HUES6 (cell line): ENCODE measurements around the gene KIF15.

Experiments
- H3K27ac ChIP-seq: 2 replicates; pipeline ENCODE4 v1.7.0; 2013; ENCODE audit warnings: low read depth, mild to moderate bottlenecking, low read length, inconsistent platforms
- H3K27me3 ChIP-seq: 2 replicates; pipeline ENCODE4 v1.6.1; 2013; ENCODE audit warnings: low read length; ENCODE audit not compliant: control insufficient read depth, insufficient read depth
- H3K36me3 ChIP-seq: 2 replicates; pipeline ENCODE4 v1.6.1; 2013; ENCODE audit warnings: low read length; ENCODE audit not compliant: control insufficient read depth, insufficient read depth
- H3K4me1 ChIP-seq: 2 replicates; pipeline ENCODE4 v1.6.1; 2013; ENCODE audit warnings: low read length; ENCODE audit not compliant: control insufficient read depth, insufficient read depth
- H3K4me3 ChIP-seq: 2 replicates; pipeline ENCODE4 v1.5.1; 2013; ENCODE audit warnings: low read depth, low read length
- H3K9ac ChIP-seq: one replicate; pipeline ENCODE4 v1.6.1; 2013; ENCODE audit warnings: mild to moderate bottlenecking, low read length
- H3K9me3 ChIP-seq: 2 replicates; pipeline ENCODE4 v1.6.1; 2013; ENCODE audit warnings: low read depth, low read length; ENCODE audit not compliant: control insufficient read depth, insufficient read depth

Gene KIF15

DNA sequence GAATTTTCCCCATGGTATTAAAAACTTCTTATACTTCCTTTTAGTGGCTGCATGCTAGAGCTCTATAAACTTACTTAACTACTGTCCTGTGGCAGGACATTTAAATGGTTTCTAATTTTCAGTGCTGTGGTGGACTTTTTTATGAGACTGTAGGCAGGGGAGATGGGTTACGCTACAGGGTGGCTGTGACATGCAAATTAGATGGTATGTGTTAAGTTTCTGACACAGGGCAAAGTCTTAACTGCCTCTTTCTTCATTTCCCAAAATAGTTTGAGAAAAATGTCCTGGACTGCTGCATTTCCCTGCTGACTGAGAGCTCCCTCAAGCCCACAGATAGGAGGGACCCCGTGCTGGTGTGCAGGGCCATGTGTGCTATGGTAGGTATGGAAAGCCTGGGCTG, 134.8 kb downstream of the KIF15 start:
- Histone ChIP-seq H3K9ac (no peak overlapping the region), H3K4me3 (no peak overlapping the region), H3K4me1 (peaks cover 17% of the 10 kb centered on the region; the same call in 1 of the 2 replicates), H3K9me3 (no peaks in the 10 kb centered on the region), H3K27ac (no peak overlapping the region), H3K27me3 (no peaks in the 10 kb centered on the region), H3K36me3 (no peaks in the 10 kb centered on the region)

- Histone ChIP-seq H3K9ac (no peak overlapping the region), H3K9me3 (no peaks in the 10 kb centered on the region), H3K27ac (no peak overlapping the region), H3K4me3 (no peak overlapping the region), H3K4me1 (peaks cover 12% of the 10 kb centered on the region; the same call in 1 of the 2 replicates), H3K36me3 (no peaks in the 10 kb centered on the region), H3K27me3 (no peaks in the 10 kb centered on the region)
These were observed 138.2 kb downstream of the KIF15 start for GRCh38 chr3:44899683-44900367.

- H3K27ac ChIP-seq = no peak overlapping the region
- H3K27me3 ChIP-seq = no peaks in the 10 kb centered on the region
- H3K4me3 ChIP-seq = no peak overlapping the region
- H3K9ac ChIP-seq = no peak overlapping the region
- peaks cover 15% of the 10 kb centered on the region; the same call in 1 of the 2 replicates for H3K4me1 ChIP-seq
- H3K36me3 ChIP-seq = no peaks in the 10 kb centered on the region
- H3K9me3 ChIP-seq = peaks cover 5% of the 10 kb centered on the region; the same call in 1 of the 2 replicates
These were observed 141.0 kb downstream of the KIF15 start for GRCh38 chr3:44902628-44903027.
